HCT116 (cell line): Measurements from ENCODE around the gene EHBP1. TPM values are rescaled to one million over a fixed set of nuclear protein-coding genes. Genes with fewer than 3 reads are reported as not detected.
A peak's percentile ranks its signal among the peaks of the same experiment; 100 is the strongest.

Experiments used
- ATAC-seq: fragments of 200-7000 bp; cut with Tn5 transposase; 2 replicates; pipeline ENCODE4 v1.9.1; 2020; ENCODE audit warnings: mild to moderate bottlenecking, moderate library complexity
- BruUV-seq: library from RNA; stranded (reverse); fragments of 400-500 nt; replicated peaks from 2 replicates; lab custom pipeline; 2021; lab: Mats Ljungman, UMichigan
- CTCF ChIA-PET: fragments of 300-600 bp; sonication (Branson Sonifier 250); formaldehyde crosslinking; loops from one replicate; lab custom pipeline; 2021; ENCODE audit warnings: antibody characterized with exemption; lab: Charles Lee
- POLR2A ChIA-PET: fragments of 300-600, 350-600 bp; sonication (Branson Sonifier 250); formaldehyde crosslinking; loops from one replicate; lab custom pipeline; 2021; ENCODE audit warnings: antibody characterized with exemption; lab: Charles Lee
- RAD21 ChIA-PET, 2 experiments: fragments of 300-600 bp; sonication (Branson Sonifier 250); formaldehyde crosslinking; loops; one replicate each; lab custom pipeline; 2023; ENCODE audit warnings: low total read pairs in 2 of 2; ENCODE audit not compliant: uncharacterized antibody in 2 of 2, unreplicated experiment in 2 of 2, low non-redundant PET in 1 of 2; lab: Charles Lee
- DNase-seq: peaks from one replicate; pipeline ENCODE4 v3.0.0-alpha.2; 2010; ENCODE audit warnings: low read depth, low spot score
- H2AFZ ChIP-seq: fragments of 200-600 bp; shearing (Covaris generic), sonication (generic); 2 replicates; pipeline ENCODE4 v1.6.1; 2017; ENCODE audit warnings: low read depth, mixed run types, mixed read lengths, antibody characterized with exemption, low read length; ENCODE audit not compliant: poor library complexity, severe bottlenecking
- H3K27ac ChIP-seq: 2 replicates; pipeline ENCODE4 v1.5.1; 2012; ENCODE audit warnings: low read depth, low read length
- H3K27me3 ChIP-seq: fragments of 200-600 bp; sonication (generic); 2 replicates; pipeline ENCODE4 v1.6.1; 2016; ENCODE audit warnings: mixed run types, low read length, mixed read lengths; ENCODE audit not compliant: insufficient read depth
- H3K36me3 ChIP-seq, 2 experiments: fragments of 200-500 bp in 1 of 2; fragments of 200-600 bp in 1 of 2; sonication (Bioruptor generic) in 1 of 2; sonication (generic) in 1 of 2; 2 replicates each; pipeline versions ENCODE4 v1.5.1 to v1.6.1; 2014 to 2016; ENCODE audit warnings: low read length in 2 of 2, inconsistent platforms in 1 of 2, mixed read lengths in 1 of 2, mixed run types in 1 of 2; ENCODE audit not compliant: insufficient read depth in 2 of 2, control insufficient read depth in 1 of 2
- H3K4me1 ChIP-seq, 2 experiments: fragments of 200-600 bp in 1 of 2; sonication (generic) in 1 of 2; 2 replicates each; pipeline versions ENCODE4 v1.5.1 to v1.6.1; 2012 to 2017; ENCODE audit warnings: low read length in 2 of 2, inconsistent platforms in 1 of 2, mild to moderate bottlenecking in 1 of 2, mixed read lengths in 1 of 2, mixed run types in 1 of 2, moderate library complexity in 1 of 2; ENCODE audit not compliant: insufficient read depth in 2 of 2, control insufficient read depth in 1 of 2
- H3K4me2 ChIP-seq: fragments of 200-600 bp; sonication (generic); 2 replicates; pipeline ENCODE4 v1.6.1; 2017; ENCODE audit warnings: mixed run types, low read length, mixed read lengths
- H3K4me3 ChIP-seq, 2 experiments: fragments of 200-600 bp in 1 of 2; sonication (generic) in 1 of 2; replicated peaks in 1 of 2; 2 replicates each; pipeline ENCODE4 v1.5.1; 2011 to 2016; ENCODE audit warnings: low read length in 2 of 2, control low read depth in 1 of 2, low read depth in 1 of 2, mild to moderate bottlenecking in 1 of 2, mixed read lengths in 1 of 2, mixed run types in 1 of 2
- H3K79me2 ChIP-seq: fragments of 200-600 bp; sonication (generic); 2 replicates; pipeline ENCODE4 v1.6.1; 2017; ENCODE audit warnings: mild to moderate bottlenecking, mixed run types, low read length, moderate library complexity, mixed read lengths; ENCODE audit not compliant: insufficient read depth
- H3K9ac ChIP-seq: fragments of 200-600 bp; sonication (generic); 2 replicates; pipeline ENCODE4 v1.6.1; 2016; ENCODE audit warnings: low read length, mixed read lengths
- H3K9me2 ChIP-seq: fragments of 200-600 bp; sonication (generic), shearing (Covaris generic); 2 replicates; pipeline ENCODE4 v1.6.1; 2017; ENCODE audit warnings: mixed run types, mild to moderate bottlenecking, moderate library complexity; ENCODE audit not compliant: insufficient read depth
- H3K9me3 ChIP-seq, 2 experiments: fragments of 200-500 bp in 1 of 2; fragments of 200-600 bp in 1 of 2; sonication (Bioruptor generic) in 1 of 2; sonication (generic) in 1 of 2; 2 replicates each; pipeline ENCODE4 v1.6.1; 2014 to 2017; ENCODE audit warnings: low read length in 2 of 2, mixed read lengths in 2 of 2, inconsistent platforms in 1 of 2, low read depth in 1 of 2, mild to moderate bottlenecking in 1 of 2, mixed run types in 1 of 2, moderate library complexity in 1 of 2; ENCODE audit not compliant: control insufficient read depth in 1 of 2, insufficient read depth in 1 of 2
- H4K20me1 ChIP-seq: fragments of 200-600 bp; sonication (generic), shearing (Covaris generic); 2 replicates; pipeline ENCODE4 v1.6.1; 2017; ENCODE audit warnings: mixed run types, mild to moderate bottlenecking, moderate library complexity; ENCODE audit not compliant: insufficient read depth
- CBX3 ChIP-seq: IDR thresholded peaks from 2 replicates; pipeline ENCODE4 v1.6.1; 2012; ENCODE audit warnings: low read depth
- CTCF ChIP-seq, 3 experiments: fragments of 200-600 bp in 1 of 3; sonication (generic) in 1 of 3; IDR thresholded peaks in 2 of 3; conservative IDR thresholded peaks in 1 of 3; 2 replicates each; pipeline ENCODE4 v1.5.1; 2012 to 2017; ENCODE audit warnings: low read depth in 2 of 3, low read length in 2 of 3, antibody characterized with exemption in 1 of 3, borderline replicate concordance in 1 of 3, control low read depth in 1 of 3, mild to moderate bottlenecking in 1 of 3, mixed read lengths in 1 of 3, mixed run types in 1 of 3, moderate library complexity in 1 of 3; ENCODE audit not compliant: insufficient read depth in 1 of 3
- EGR1 ChIP-seq: IDR thresholded peaks from 2 replicates; pipeline ENCODE4 v1.6.1; 2012; ENCODE audit warnings: low read depth
- EZH2phosphoT487 ChIP-seq: fragments of 200-600 bp; IDR thresholded peaks from 2 replicates; pipeline ENCODE4 v1.6.1; 2018; ENCODE audit warnings: antibody characterized with exemption, borderline replicate concordance
- FOSL1 ChIP-seq: IDR thresholded peaks from 2 replicates; pipeline ENCODE4 v1.6.1; 2012; ENCODE audit warnings: low read depth
- MAX ChIP-seq: IDR thresholded peaks from 2 replicates; pipeline ENCODE4 v1.6.1; 2012
- POLR2A ChIP-seq: IDR thresholded peaks from 2 replicates; pipeline ENCODE4 v1.7.0; 2011; ENCODE audit warnings: borderline replicate concordance; ENCODE audit not compliant: insufficient read depth, insufficient read length; ENCODE audit errors: extremely low read depth
- RAD21 ChIP-seq: IDR thresholded peaks from 2 replicates; pipeline ENCODE4 v1.6.1; 2012; ENCODE audit warnings: low read depth, mild to moderate bottlenecking
- SIN3A ChIP-seq: IDR thresholded peaks from 2 replicates; pipeline ENCODE4 v1.6.1; 2012; ENCODE audit warnings: low read depth
- ZBTB33 ChIP-seq: IDR thresholded peaks from 2 replicates; pipeline ENCODE4 v1.6.1; 2011; ENCODE audit warnings: mild to moderate bottlenecking, low read length, moderate library complexity; ENCODE audit not compliant: insufficient replicate concordance; ENCODE audit errors: extremely low read depth
- ZFX ChIP-seq: fragments of 450-650 bp; IDR thresholded peaks from 2 replicates; pipeline ENCODE4 v1.6.1; 2017
- intact Hi-C: fragments of 100-400 bp; cut with micrococcal nuclease; formaldehyde crosslinking; loops from 2 replicates; pipeline ENCODE4 v1.10.0; 2022
- total RNA-seq: library from RNA; stranded (reverse); gene quantifications from one replicate; pipeline ENCODE4 v1.2.1, GENCODE V29; 2021; ENCODE audit not compliant: unreplicated experiment

Gene EHBP1
- total RNA-seq, 1 experiment from 2014 or later = 89.9 TPM

GRCh38 chr2:62708751-62709150 is 3.2 kb downstream of the EHBP1 start:
- TF ChIP-seq ZBTB33 (no peak), POLR2A (no peak), MAX (no peak), EGR1 (no peak), CTCF (IDR thresholded peaks at IDR 0.05 in 2 of 3, conservative IDR thresholded peaks at IDR 0.05 in 1 of 3; ENCODE audit: borderline replicate concordance in 1 of 3, insufficient read depth in 1 of 3, low read depth in 2 of 3, low read length in 2 of 3) (no peak), SIN3A (no peak), CBX3 (no peak), FOSL1 (no peak), EZH2phosphoT487 (no peak), ZFX (no peak), RAD21 (no peak)
- CTCF ChIA-PET = no interaction called here
- Histone ChIP-seq H3K4me2 (0 out of 2 replicates have a peak overlapping the region, but pooled peaks have one; percentile 3), H3K9me3 (no peaks in the 10 kb centered on the region), H3K79me2 (peaks cover 80% of the 10 kb centered on the region), H3K27ac (no peak overlapping the region), H4K20me1 (peaks cover 2% of the 10 kb centered on the region; the same call in 1 of the 2 replicates), H3K4me1 (peaks cover 8 to 45% of the 10 kb centered on the region in 2 experiments), H3K4me3 (no peak overlapping the region), H3K9ac (no peak overlapping the region), H2AFZ (no peak overlapping the region), H3K27me3 (no peaks in the 10 kb centered on the region), H3K9me2 (no peaks in the 10 kb centered on the region), H3K36me3 (peaks cover 40 to 47% of the 10 kb centered on the region in 2 experiments)
- intact Hi-C loops = loop anchor here (5.0 kb wide), 2 partner anchors 64 to 251 kb away; no protein-coding TSS in a partner anchor
- RAD21 ChIA-PET = no interaction called here
- POLR2A ChIA-PET = interaction anchor here (1.0 kb wide), 1 partner anchor 131 kb away, joined by 4 read pairs; no protein-coding TSS in a partner anchor
- ATAC-seq (no peak), DNase-seq (no peak)
- no TSS peak for BruUV-seq
